ENCODE results near the gene CFAP20. TPM values are rescaled to one million over a fixed set of nuclear protein-coding genes. Genes with fewer than 3 reads are reported as not detected.

Gene CFAP20
- total RNA-seq, 1 experiment from 2014 or later, result 60.4 TPM

GRCh38 chr16:58099956-58100300, 29.3 kb downstream of the CFAP20 start:
- Histone ChIP-seq H3K9me3 (ENCODE audit: control insufficient read depth, low read depth, low read length) (no peaks in the 10 kb centered on the region), H2BK5ac (ENCODE audit: insufficient read length, low read length) (no peak overlapping the region), H4K5ac (ENCODE audit: insufficient read length, low read depth, low read length) (no peak overlapping the region), H3K14ac (ENCODE audit: insufficient read depth, low read length) (no peak overlapping the region), H3K79me1 (ENCODE audit: insufficient read depth, low read depth, low read length, poor library complexity, severe bottlenecking) (no peaks in the 10 kb centered on the region), H3K79me2 (ENCODE audit: insufficient read depth, low read length) (no peaks in the 10 kb centered on the region), H3K27ac (ENCODE audit: insufficient read length, low read depth, low read length) (no peak overlapping the region), H2AK5ac (ENCODE audit: insufficient read length, low read length) (no peak overlapping the region), H3T11ph (ENCODE audit: low read length) (no peak overlapping the region), H3K4me2 (ENCODE audit: insufficient read depth, insufficient read length, low read length) (no peak overlapping the region), H3K23ac (ENCODE audit: insufficient read length, low read depth, low read length) (no peak overlapping the region), H2BK15ac (ENCODE audit: low read depth, low read length) (no peak overlapping the region), H2BK12ac (ENCODE audit: insufficient read length, low read depth, low read length) (no peak overlapping the region), H3K27me3 (ENCODE audit: insufficient read depth, low read length) (no peaks in the 10 kb centered on the region), H2AFZ (ENCODE audit: low read length) (no peak overlapping the region), H3K18ac (ENCODE audit: insufficient read length, low read depth, low read length) (no peak overlapping the region), H4K91ac (ENCODE audit: insufficient read length, low read depth, low read length) (no peak overlapping the region), H3K56ac (ENCODE audit: insufficient read length, low read depth, low read length) (no peak overlapping the region), H3K4me1 (ENCODE audit: insufficient read depth, low read length) (no peaks in the 10 kb centered on the region), H4K8ac (replicated peaks; ENCODE audit: insufficient read length, low read depth, low read length) (no peak overlapping the region), H4K20me1 (ENCODE audit: control insufficient read depth, insufficient read depth, insufficient read length) (no peaks in the 10 kb centered on the region), H2BK120ac (ENCODE audit: low read depth, low read length, poor library complexity, severe bottlenecking) (no peak overlapping the region), H3K23me2 (ENCODE audit: insufficient read length, low read depth, low read length, poor library complexity, severe bottlenecking) (peaks cover 2% of the 10 kb centered on the region), H3K4ac (ENCODE audit: low read depth, low read length) (no peak overlapping the region), H2BK20ac (ENCODE audit: low read depth, low read length, poor library complexity, severe bottlenecking) (no peak overlapping the region), H3K9ac (ENCODE audit: extremely low read depth, insufficient read length, low read length) (no peak overlapping the region)
- Mint-ChIP-seq H3K27me3 (ENCODE audit: low read depth) (peaks cover 4% of the 10 kb centered on the region), H3K9me3 (no peaks in the 10 kb centered on the region), H3K27ac (no peak overlapping the region), H3K36me3 (ENCODE audit: insufficient read depth in 1 of 3, low read depth in 3 of 3) (no peaks in the 10 kb centered on the region; a peak in 1 of 7 replicates), H3K4me1 (peaks cover 22 to 26% of the 10 kb centered on the region in 2 experiments), H3K4me3 (no peak overlapping the region)
- DNase-seq, result no peak
- TF ChIP-seq, protein P1, sequence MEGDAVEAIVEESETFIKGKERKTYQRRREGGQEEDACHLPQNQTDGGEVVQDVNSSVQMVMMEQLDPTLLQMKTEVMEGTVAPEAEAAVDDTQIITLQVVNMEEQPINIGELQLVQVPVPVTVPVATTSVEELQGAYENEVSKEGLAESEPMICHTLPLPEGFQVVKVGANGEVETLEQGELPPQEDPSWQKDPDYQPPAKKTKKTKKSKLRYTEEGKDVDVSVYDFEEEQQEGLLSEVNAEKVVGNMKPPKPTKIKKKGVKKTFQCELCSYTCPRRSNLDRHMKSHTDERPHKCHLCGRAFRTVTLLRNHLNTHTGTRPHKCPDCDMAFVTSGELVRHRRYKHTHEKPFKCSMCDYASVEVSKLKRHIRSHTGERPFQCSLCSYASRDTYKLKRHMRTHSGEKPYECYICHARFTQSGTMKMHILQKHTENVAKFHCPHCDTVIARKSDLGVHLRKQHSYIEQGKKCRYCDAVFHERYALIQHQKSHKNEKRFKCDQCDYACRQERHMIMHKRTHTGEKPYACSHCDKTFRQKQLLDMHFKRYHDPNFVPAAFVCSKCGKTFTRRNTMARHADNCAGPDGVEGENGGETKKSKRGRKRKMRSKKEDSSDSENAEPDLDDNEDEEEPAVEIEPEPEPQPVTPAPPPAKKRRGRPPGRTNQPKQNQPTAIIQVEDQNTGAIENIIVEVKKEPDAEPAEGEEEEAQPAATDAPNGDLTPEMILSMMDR (conservative IDR thresholded peaks at IDR 0.05), result no peak
- no CpG with 5 or more reads among the region's 6 CpGs for WGBS (ENCODE audit: extremely low coverage, insufficient read length, low lambda C conversion rate)

All from H9 (cell line).